C4-2B (cell line): Measurements from ENCODE around the gene JAML.

Experiments used
- ZFX ChIP-seq: fragments of 450-650 bp; IDR thresholded peaks from 2 replicates; pipeline ENCODE4 v1.6.1; 2017
- TF ChIP-seq, protein P1 (sequence below): fragments of 450-650 bp; conservative IDR thresholded peaks from 2 replicates; pipeline ENCODE4 v1.5.1; 2017; ENCODE audit warnings: mild to moderate bottlenecking

DNA sequence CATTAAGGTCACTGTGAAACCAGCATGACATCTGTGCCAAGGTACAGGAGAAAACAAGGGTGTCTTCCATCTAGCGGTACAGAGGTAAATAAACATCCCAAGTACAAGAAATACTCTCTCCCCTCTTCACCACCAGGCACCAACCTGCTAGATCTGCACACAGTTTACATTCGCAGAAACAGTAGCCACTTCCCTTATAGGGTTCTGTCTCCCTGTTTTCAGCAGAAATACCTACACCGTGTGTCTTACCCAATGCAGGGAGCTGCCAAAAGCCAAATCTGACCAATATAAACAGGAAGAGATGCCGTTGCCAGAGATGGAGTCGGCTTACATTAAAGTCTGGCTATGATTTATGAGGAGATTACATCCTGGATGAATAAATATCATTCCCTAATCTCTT, 73.4 kb downstream of the JAML start:
- TF ChIP-seq, protein P1, sequence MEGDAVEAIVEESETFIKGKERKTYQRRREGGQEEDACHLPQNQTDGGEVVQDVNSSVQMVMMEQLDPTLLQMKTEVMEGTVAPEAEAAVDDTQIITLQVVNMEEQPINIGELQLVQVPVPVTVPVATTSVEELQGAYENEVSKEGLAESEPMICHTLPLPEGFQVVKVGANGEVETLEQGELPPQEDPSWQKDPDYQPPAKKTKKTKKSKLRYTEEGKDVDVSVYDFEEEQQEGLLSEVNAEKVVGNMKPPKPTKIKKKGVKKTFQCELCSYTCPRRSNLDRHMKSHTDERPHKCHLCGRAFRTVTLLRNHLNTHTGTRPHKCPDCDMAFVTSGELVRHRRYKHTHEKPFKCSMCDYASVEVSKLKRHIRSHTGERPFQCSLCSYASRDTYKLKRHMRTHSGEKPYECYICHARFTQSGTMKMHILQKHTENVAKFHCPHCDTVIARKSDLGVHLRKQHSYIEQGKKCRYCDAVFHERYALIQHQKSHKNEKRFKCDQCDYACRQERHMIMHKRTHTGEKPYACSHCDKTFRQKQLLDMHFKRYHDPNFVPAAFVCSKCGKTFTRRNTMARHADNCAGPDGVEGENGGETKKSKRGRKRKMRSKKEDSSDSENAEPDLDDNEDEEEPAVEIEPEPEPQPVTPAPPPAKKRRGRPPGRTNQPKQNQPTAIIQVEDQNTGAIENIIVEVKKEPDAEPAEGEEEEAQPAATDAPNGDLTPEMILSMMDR = no peak; the same call in 1 of the 2 replicates
- no peak for TF ChIP-seq ZFX
